Tibial nerve (tissue), 4 donors: Measurements from ENCODE around the gene DBR1.

Source experiments
- CTCF ChIP-seq, 5 experiments: fragments of 200-600 bp in 3 of 5; fragments of 450-650 bp in 2 of 5; sonication (generic) in 3 of 5; IDR thresholded peaks; one replicate each; pipeline ENCODE4 v1.5.1; 2016 to 2019; ENCODE audit warnings: antibody characterized with exemption in 5 of 5, mild to moderate bottlenecking in 3 of 5, moderate library complexity in 2 of 5
- EP300 ChIP-seq, 2 donors: sonication (generic); formaldehyde crosslinking; IDR thresholded peaks; one replicate each; pipeline ENCODE4 v1.6.1; 2017; ENCODE audit warnings: antibody characterized with exemption in 2 of 2, mild to moderate bottlenecking in 1 of 2

GRCh38 chr3:138184994-138185393 is 10.3 kb upstream of the DBR1 start:
- TF ChIP-seq CTCF (IDR thresholded peaks at IDR 0.05) (no peak), EP300 (IDR thresholded peaks at IDR 0.05) (no peak)
